LNCaP clone FGC (cell line): ENCODE results near the gene ABCC11.
"Not testable (repeated sequence)": the region's sequence is repeated elsewhere in the genome, so short reads cannot be mapped to it uniquely, and the experiment has no call there.

Experiments used
- DNase-seq: peaks from one replicate; pipeline ENCODE4 v3.0.0-alpha.2; 2011; ENCODE audit warnings: low read depth
- H3K4me3 ChIP-seq: 2 replicates; pipeline ENCODE4 v1.5.1; 2011; ENCODE audit warnings: mild to moderate bottlenecking, low read depth, low read length, control low read depth
- TF ChIP-seq, protein P1 (sequence below): IDR thresholded peaks from 2 replicates; pipeline ENCODE4 v1.5.1; 2012; ENCODE audit warnings: mild to moderate bottlenecking; ENCODE audit not compliant: control insufficient read depth, insufficient read depth; ENCODE audit errors: extremely low read depth

ABCC11 gene

DNA sequence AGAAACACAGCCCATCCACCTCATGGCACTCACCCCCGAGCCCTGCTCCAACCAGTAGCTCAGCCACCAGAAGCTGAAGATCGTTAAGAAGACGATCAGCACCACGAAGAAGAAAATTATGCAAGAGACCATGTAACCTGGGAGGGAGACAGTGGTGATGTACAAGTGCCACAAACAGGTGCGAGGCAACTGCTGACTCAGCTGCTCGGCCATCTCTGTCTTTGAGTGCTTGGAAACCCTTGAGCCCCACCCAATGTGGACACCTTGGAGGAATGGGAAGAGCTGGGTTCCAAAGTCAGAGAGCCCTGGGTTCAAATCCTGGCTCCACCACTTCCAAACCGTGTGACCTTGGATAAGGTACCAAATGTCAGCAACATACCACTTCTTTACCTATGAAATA is 53.5 kb downstream of the ABCC11 start:
- TF ChIP-seq, protein P1, sequence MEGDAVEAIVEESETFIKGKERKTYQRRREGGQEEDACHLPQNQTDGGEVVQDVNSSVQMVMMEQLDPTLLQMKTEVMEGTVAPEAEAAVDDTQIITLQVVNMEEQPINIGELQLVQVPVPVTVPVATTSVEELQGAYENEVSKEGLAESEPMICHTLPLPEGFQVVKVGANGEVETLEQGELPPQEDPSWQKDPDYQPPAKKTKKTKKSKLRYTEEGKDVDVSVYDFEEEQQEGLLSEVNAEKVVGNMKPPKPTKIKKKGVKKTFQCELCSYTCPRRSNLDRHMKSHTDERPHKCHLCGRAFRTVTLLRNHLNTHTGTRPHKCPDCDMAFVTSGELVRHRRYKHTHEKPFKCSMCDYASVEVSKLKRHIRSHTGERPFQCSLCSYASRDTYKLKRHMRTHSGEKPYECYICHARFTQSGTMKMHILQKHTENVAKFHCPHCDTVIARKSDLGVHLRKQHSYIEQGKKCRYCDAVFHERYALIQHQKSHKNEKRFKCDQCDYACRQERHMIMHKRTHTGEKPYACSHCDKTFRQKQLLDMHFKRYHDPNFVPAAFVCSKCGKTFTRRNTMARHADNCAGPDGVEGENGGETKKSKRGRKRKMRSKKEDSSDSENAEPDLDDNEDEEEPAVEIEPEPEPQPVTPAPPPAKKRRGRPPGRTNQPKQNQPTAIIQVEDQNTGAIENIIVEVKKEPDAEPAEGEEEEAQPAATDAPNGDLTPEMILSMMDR: no peak
- H3K4me3 ChIP-seq: no peak overlapping the region
- DNase-seq: no peak

DNA sequence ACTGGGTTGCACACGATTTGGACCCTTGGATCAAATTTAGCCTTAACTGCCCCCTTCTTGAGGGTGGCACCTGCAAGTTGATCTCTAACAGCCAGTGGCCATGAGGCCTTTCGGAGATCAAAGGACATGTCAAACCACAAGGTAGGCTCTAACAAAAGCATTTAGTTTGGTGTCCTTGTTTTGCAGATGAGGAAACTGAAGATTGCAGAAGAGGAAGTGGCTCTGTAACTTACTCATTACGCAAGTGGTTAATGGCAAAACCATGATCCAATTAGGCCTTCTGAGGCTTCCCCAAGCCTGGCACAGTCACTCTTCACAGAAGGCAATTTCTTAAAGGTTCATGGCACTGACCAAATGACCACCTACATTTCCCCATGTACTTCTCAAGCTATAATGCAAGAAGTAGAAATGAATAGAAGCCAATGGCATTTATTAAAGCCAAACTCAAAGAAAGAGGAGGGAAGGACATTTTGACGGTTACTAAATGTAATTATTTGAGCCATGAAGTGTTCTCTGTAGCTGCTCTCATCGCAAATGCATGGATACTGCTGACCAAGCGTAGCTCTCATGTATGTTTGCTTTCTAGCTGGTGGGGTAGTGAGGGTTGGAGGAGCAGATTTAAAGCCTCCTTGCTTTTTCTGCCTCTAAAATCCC is 58.8 kb downstream of the ABCC11 start:
- DNase-seq: no peak

DNA sequence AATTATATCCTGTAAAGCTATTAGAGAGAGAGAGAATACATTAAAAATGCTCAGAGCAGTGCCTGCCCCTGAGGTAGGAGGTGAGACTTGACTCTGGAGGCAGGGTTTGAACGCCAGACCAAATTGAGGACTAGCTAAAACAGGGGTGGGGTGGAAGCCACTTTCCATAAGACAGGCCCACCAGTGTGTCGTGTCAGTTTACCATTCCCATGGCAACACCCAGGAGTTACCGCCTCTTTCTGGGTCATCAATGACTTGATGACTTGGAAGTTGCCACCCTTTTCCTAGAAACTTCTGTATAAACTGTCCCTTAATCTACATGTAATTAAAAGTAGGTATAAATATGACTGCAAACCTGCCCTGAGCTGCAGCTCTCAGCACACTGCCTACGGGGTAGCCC is 59.6 kb downstream of the ABCC11 start:
- no peak overlapping the region for H3K4me3 ChIP-seq
- TF ChIP-seq, protein P1: no peak
- no peak for DNase-seq

More for the DNA sequence above, 58.8 kb downstream of the ABCC11 start:
- no peak overlapping the region for H3K4me3 ChIP-seq
- TF ChIP-seq, protein P1: no peak

DNA sequence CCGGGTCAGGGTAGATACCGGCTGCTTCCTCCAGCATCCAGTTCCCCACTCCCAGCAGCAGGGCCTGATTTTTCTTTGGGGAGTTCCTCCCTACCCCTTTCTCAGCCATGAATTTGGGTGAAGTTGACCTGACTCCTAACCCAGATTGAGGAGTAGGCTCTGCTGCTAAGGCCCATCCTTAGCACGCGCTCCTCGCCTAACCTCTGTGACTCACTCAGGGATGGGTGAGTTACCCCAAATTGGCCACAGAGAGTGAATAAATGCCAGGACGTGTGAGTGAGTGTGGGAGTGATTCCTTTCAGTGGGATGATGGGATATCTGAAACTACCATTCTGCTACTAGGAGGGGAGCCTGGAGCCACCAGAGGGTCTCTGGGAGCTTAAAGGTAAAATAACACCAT is 62.7 kb downstream of the ABCC11 start:
- no peak for DNase-seq
- TF ChIP-seq, protein P1: no peak

DNA sequence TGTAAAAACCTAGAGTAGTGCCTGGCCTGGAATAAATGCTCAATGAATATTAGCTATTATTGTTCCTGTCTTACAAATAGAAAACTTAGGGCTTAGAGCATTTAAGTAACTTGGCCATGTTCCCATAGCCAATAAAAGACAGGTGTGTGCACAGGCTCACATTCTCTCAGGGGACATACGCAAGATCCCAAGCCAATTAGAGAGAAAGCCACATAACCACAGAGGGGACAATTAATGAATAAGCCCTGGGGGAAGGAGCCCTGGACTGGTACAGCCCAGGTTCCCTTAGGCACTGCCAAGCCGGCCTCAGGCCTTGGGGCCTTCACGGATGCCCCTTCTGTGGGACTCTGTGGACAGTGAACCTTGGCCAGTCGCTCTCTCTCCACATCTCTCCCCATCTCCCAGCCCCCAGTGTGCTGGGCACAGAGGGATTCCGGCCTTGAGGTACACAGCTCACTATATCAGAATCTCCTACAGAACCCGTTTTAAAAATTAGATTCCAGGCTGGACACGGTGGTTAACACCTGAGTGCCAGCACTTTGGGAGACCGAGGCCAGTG is 64.3 kb downstream of the ABCC11 start:
- peak; percentile 33 for DNase-seq
- TF ChIP-seq, protein P1: no peak
- no peak overlapping the region for H3K4me3 ChIP-seq

More for the DNA sequence above, 62.7 kb downstream of the ABCC11 start:
- H3K4me3 ChIP-seq: no peak overlapping the region

DNA sequence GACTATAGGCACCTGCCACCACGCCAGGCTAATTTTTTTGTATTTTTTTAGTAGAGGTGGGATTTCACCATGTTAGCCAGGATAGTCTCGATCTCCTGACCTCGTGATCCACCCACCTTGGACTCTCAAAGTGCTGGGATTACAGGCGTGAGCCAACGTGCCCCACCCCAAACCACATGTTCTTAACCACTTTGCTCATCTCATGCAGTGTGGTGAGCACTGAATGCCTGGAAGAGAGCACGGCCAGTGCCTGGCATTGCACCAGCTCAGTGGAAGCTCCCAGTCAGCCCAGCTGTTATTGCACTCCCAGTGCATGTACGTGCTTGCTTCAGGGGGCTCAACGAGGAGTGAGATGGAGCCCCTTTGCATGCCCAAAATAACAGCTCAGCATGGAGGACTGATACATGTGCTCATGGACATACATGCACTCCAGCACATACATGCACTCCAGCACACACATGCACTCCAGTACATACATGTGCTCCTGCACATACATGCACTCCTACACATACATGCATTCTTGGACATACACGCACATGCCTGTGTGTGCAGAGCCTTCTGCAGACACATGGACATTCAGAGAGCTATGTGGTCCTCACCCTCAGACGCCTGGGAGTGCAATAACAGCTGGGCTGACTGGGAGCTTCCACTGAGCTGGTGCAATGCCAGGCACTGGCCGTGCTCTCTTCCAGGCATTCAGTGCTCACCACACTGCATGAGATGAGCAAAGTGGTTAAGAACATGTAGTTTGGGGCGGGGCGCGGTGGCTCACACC is 65.4 kb downstream of the ABCC11 start:
- H3K4me3 ChIP-seq, DNase-seq: not testable (repeated sequence)

DNA sequence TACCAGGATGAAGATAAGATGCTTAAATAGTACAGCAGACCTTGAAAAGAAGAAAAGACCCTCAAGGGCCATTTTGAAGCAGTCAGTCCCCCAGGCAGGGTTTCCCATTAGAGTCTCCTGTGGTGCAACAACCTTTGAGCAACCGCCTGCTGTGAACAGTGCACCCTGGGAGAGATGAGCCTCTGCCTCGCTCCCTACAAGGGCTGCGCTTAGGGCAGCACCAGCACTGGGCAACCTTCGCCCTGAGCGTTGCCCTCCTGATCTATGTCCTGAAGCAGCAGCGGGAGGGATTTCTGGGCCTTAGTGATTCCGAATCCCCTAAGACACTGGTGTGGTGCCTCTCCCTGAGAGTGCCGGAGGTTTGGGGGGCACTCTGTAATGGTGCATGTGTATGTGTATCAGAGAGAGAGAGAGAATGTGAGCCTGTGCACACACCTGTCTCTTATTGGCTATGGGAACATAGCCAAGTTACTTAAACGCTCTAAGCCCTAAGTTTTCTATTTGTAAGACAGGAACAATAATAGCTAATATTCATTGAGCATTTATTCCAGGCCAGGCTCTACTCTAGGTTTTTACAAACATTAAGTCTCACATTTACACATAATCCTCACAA is 66.4 kb downstream of the ABCC11 start:
- no peak overlapping the region for H3K4me3 ChIP-seq
- TF ChIP-seq, protein P1: no peak
- DNase-seq: no peak
